Measurements from ENCODE around the gene PLCD3.

Gene PLCD3

GRCh38 chr17:45145035-45145389, 12.7 kb upstream of the PLCD3 start:
- no peak for DNase-seq (ENCODE audit: low read depth)
- no peak overlapping the region for H3K4me3 ChIP-seq (ENCODE audit: low read depth, low read length)
- no peak for TF ChIP-seq CTCF (IDR thresholded peaks at IDR 0.05; ENCODE audit: low read depth, low read length)
- TF ChIP-seq MYC (IDR thresholded peaks at IDR 0.05; ENCODE audit: low read depth, low read length), result no peak
- no peak for TF ChIP-seq MAX (IDR thresholded peaks at IDR 0.05; ENCODE audit: low read depth, low read length)
- no peak for TF ChIP-seq POLR2A (IDR thresholded peaks at IDR 0.05; ENCODE audit: extremely low read depth, insufficient read length)

- no peak for TF ChIP-seq POLR2A (IDR thresholded peaks at IDR 0.05; ENCODE audit: extremely low read depth, insufficient read length)
- TF ChIP-seq CTCF (IDR thresholded peaks at IDR 0.05; ENCODE audit: low read depth, low read length), result no peak
- no peak for TF ChIP-seq MYC (IDR thresholded peaks at IDR 0.05; ENCODE audit: low read depth, low read length)
- no peak for TF ChIP-seq MAX (IDR thresholded peaks at IDR 0.05; ENCODE audit: low read depth, low read length)
- DNase-seq (ENCODE audit: low read depth), result peak; percentile 54
- peak overlapping the region; percentile 36 for H3K4me3 ChIP-seq (ENCODE audit: low read depth, low read length)
Measured at GRCh38 chr17:45144199-45145034, 12.1 kb upstream of the PLCD3 start.

GRCh38 chr17:45143767-45144198, 11.5 kb upstream of the PLCD3 start:
- TF ChIP-seq MAX (IDR thresholded peaks at IDR 0.05; ENCODE audit: low read depth, low read length), result no peak
- TF ChIP-seq POLR2A (IDR thresholded peaks at IDR 0.05; ENCODE audit: extremely low read depth, insufficient read length), result peak; percentile 11
- DNase-seq (ENCODE audit: low read depth), result peak; percentile 91
- peak overlapping the region; percentile 36 for H3K4me3 ChIP-seq (ENCODE audit: low read depth, low read length)

- DNase-seq (ENCODE audit: low read depth), result no peak
Measured at GRCh38 chr17:45143094-45143670, 10.9 kb upstream of the PLCD3 start.

GRCh38 chr17:45139533-45139920, 7.2 kb upstream of the PLCD3 start:
- DNase-seq (ENCODE audit: low read depth), result no peak
- H3K4me3 ChIP-seq (ENCODE audit: low read depth, low read length), result no peak overlapping the region
- no peak for TF ChIP-seq MYC (IDR thresholded peaks at IDR 0.05; ENCODE audit: low read depth, low read length)
- TF ChIP-seq POLR2A (IDR thresholded peaks at IDR 0.05; ENCODE audit: extremely low read depth, insufficient read length), result no peak
- no peak for TF ChIP-seq CTCF (IDR thresholded peaks at IDR 0.05; ENCODE audit: low read depth, low read length)
- no peak for TF ChIP-seq MAX (IDR thresholded peaks at IDR 0.05; ENCODE audit: low read depth, low read length)

More at GRCh38 chr17:45143094-45143670, 10.9 kb upstream of the PLCD3 start:
- H3K4me3 ChIP-seq (ENCODE audit: low read depth, low read length), result no peak overlapping the region
- no peak for TF ChIP-seq MYC (IDR thresholded peaks at IDR 0.05; ENCODE audit: low read depth, low read length)
- TF ChIP-seq POLR2A (IDR thresholded peaks at IDR 0.05; ENCODE audit: extremely low read depth, insufficient read length), result no peak
- TF ChIP-seq MAX (IDR thresholded peaks at IDR 0.05; ENCODE audit: low read depth, low read length), result no peak
- no peak for TF ChIP-seq CTCF (IDR thresholded peaks at IDR 0.05; ENCODE audit: low read depth, low read length)

GRCh38 chr17:45138911-45139532, 6.7 kb upstream of the PLCD3 start:
- DNase-seq (ENCODE audit: low read depth), result no peak
- no peak for TF ChIP-seq POLR2A (IDR thresholded peaks at IDR 0.05; ENCODE audit: extremely low read depth, insufficient read length)
- TF ChIP-seq MAX (IDR thresholded peaks at IDR 0.05; ENCODE audit: low read depth, low read length), result no peak
- no peak for TF ChIP-seq MYC (IDR thresholded peaks at IDR 0.05; ENCODE audit: low read depth, low read length)
- no peak for TF ChIP-seq CTCF (IDR thresholded peaks at IDR 0.05; ENCODE audit: low read depth, low read length)

More at GRCh38 chr17:45138911-45139532, 6.7 kb upstream of the PLCD3 start:
- no peak overlapping the region for H3K4me3 ChIP-seq (ENCODE audit: low read depth, low read length)
